Kidney (tissue), 14 donors: ENCODE data around the gene PPL. TPM values are rescaled to one million over a fixed set of nuclear protein-coding genes. Genes with fewer than 3 reads are reported as not detected.
A peak's percentile ranks its signal among the peaks of the same experiment; 100 is the strongest.

Source experiments
- DNase-seq, 5 donors: peaks; one replicate each; pipeline ENCODE4 v3.0.0-alpha.2; 2013 to 2020
- FAIRE-seq: peaks from 2 replicates; lab custom pipeline; 2012; peaks lifted over from hg19 to GRCh38; lab: Jason Lieb, UNC
- H3K27ac ChIP-seq, 2 donors: one replicate each; pipeline ENCODE4 v1.7.0; 2013; ENCODE audit warnings: low read depth in 2 of 2, low read length in 2 of 2, inconsistent platforms in 1 of 2
- H3K27me3 ChIP-seq: one replicate; pipeline ENCODE4 v1.7.1; 2013; ENCODE audit warnings: low read length, inconsistent platforms; ENCODE audit not compliant: control insufficient read depth, insufficient read depth
- H3K36me3 ChIP-seq, 3 donors: one replicate each; pipeline versions ENCODE4 v1.7.0 to v1.7.1; 2013; ENCODE audit warnings: low read length in 3 of 3, control low read depth in 1 of 3, inconsistent platforms in 1 of 3; ENCODE audit not compliant: insufficient read depth in 3 of 3, control insufficient read depth in 2 of 3
- H3K4me1 ChIP-seq, 3 donors: one replicate each; pipeline versions ENCODE4 v1.7.0 to v1.7.1; 2013; ENCODE audit warnings: low read length in 3 of 3, inconsistent platforms in 1 of 3, low read depth in 1 of 3; ENCODE audit not compliant: control insufficient read depth in 2 of 3, insufficient read depth in 2 of 3
- H3K4me3 ChIP-seq, 3 donors: one replicate each; pipeline versions ENCODE4 v1.7.0 to v1.8.1; 2013; ENCODE audit warnings: low read length in 3 of 3, control low read depth in 1 of 3, inconsistent platforms in 1 of 3
- H3K9ac ChIP-seq, 3 donors: one replicate each; pipeline versions ENCODE4 v1.7.0 to v1.7.1; 2013; ENCODE audit warnings: low read length in 3 of 3, control low read depth in 1 of 3, inconsistent platforms in 1 of 3
- H3K9me3 ChIP-seq, 3 donors: one replicate each; pipeline versions ENCODE4 v1.7.0 to v1.7.1; 2013; ENCODE audit warnings: low read length in 3 of 3, control low read depth in 1 of 3, inconsistent platforms in 1 of 3; ENCODE audit not compliant: control insufficient read depth in 2 of 3, insufficient read depth in 1 of 3
- CTCF ChIP-seq: IDR thresholded peaks from 3 replicates; pipeline ENCODE4 v1.5.1; 2012; ENCODE audit warnings: mild to moderate bottlenecking, moderate library complexity, borderline replicate concordance; ENCODE audit not compliant: insufficient read depth; ENCODE audit errors: extremely low read depth
- intact Hi-C: fragments of 100-400 bp; cut with DNase I; formaldehyde crosslinking; loops from one replicate; pipeline ENCODE4 v1.11.1; 2022
- polyA plus RNA-seq: library from polyadenylated mRNA; stranded (reverse); fragments of 350-450 nt; fragmentation: Illumina TruSeq; extraction: RNeasy Lipid Tissue Mini Kit (QIAGEN cat#74804); gene quantifications from one replicate; pipeline ENCODE4 v1.2.3, GENCODE V29; 2014; ENCODE audit warnings: low read depth, low replicate concordance; ENCODE audit not compliant: insufficient read depth
- total RNA-seq: library from RNA; stranded (reverse); fragmentation: NEBNext Ultra II Directional; extraction: Animal tissue kit (Norgen Biotek cat#: 25700); gene quantifications from one replicate; pipeline ENCODE4 v1.2.1, GENCODE V29; 2021
- donor health status: control.
- donor health status: control.
- donor health status: control.
- donor health status: control.
- donor health status: control.
- donor health status: DM: yes; HTN: yes; CAD: no.
- donor health status: Normal renal cell carcinoma (clear cell type).

Gene PPL
- total and polyA plus RNA-seq, 2 donors from 2014 or later = 7.7 to 78.4 TPM

GRCh38 chr16:4866586-4866985 is 70.4 kb downstream of the PPL start:
- no peak overlapping the region for H3K4me3 ChIP-seq
- intact Hi-C loops = no loop called here
- no peak overlapping the region for H3K9ac ChIP-seq
- peaks cover 3 to 29% (median 25%) of the 10 kb centered on the region in 3 donors for H3K4me1 ChIP-seq
- no peak for TF ChIP-seq CTCF
- H3K36me3 ChIP-seq = peaks cover 0 to 28% (median 22%) of the 10 kb centered on the region in 3 donors
- DNase-seq (peak in 1 of 5 donors; percentile 51), FAIRE-seq (no peak)
- H3K27ac ChIP-seq = no peak overlapping the region
- H3K9me3 ChIP-seq = no peaks in the 10 kb centered on the region
- no peaks in the 10 kb centered on the region for H3K27me3 ChIP-seq

- Histone ChIP-seq H3K4me3 (no peak overlapping the region), H3K9me3 (no peaks in the 10 kb centered on the region), H3K27me3 (no peaks in the 10 kb centered on the region), H3K36me3 (peaks cover 0 to 32% (median 19%) of the 10 kb centered on the region in 3 donors), H3K27ac (no peak overlapping the region), H3K9ac (no peak overlapping the region), H3K4me1 (peaks cover 3 to 29% (median 25%) of the 10 kb centered on the region in 3 donors)
- FAIRE-seq = no peak
- peak in 1 of 5 donors; percentile 61 for DNase-seq
- intact Hi-C loops = no loop called here
- TF ChIP-seq CTCF = no peak
These were observed 71.6 kb downstream of the PPL start for GRCh38 chr16:4865231-4865860.

- H3K27ac ChIP-seq = no peak overlapping the region
- H3K9me3 ChIP-seq = no peaks in the 10 kb centered on the region
- FAIRE-seq (no peak), DNase-seq (no peak)
- H3K27me3 ChIP-seq = no peaks in the 10 kb centered on the region
- no peak overlapping the region for H3K9ac ChIP-seq
- no peak overlapping the region for H3K4me3 ChIP-seq
- peaks cover 3 to 25% (median 23%) of the 10 kb centered on the region in 3 donors for H3K4me1 ChIP-seq
- intact Hi-C loops = no loop called here
- H3K36me3 ChIP-seq = peaks cover 0 to 33% (median 23%) of the 10 kb centered on the region in 3 donors
- no peak for TF ChIP-seq CTCF
These were observed 72.2 kb downstream of the PPL start for GRCh38 chr16:4864728-4865127.
